Measurements from ENCODE around the gene ACADVL.

The ACADVL gene

DNA sequence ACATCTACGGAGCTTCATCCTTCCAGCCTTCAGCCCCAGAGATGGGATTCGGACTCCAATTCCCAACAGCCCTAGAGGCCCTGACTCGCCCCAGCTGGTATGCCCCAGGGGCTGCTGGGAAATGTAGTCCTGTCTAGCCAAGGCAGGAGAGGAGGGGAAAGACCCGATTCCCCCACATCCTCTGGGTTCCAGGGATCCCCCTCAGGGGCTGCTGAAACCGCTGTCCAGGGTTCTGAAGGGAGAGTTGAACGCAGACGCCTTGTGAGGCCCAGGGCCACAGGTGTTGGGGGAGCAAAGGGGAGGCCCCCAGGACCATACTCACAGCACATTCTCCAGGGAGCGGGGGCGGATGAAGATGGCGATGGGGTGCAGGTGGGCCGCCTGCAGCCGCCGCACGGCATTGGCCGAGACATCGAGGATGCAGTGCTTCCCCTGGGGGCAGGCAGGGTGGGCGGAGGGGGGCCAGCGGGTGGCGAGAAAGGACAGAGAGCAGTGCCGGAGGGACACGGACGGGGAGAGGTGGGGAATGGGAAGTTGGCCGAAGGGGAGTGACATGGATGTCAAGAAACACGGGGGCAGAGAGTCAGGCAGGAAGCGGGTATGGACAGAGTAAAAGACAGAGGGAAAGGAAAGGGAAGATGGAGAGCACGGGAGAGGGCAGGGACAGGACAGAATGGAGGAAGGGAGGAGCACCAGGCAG is 28.0 kb upstream of the ACADVL start:
- DNase-seq, result no peak

DNA sequence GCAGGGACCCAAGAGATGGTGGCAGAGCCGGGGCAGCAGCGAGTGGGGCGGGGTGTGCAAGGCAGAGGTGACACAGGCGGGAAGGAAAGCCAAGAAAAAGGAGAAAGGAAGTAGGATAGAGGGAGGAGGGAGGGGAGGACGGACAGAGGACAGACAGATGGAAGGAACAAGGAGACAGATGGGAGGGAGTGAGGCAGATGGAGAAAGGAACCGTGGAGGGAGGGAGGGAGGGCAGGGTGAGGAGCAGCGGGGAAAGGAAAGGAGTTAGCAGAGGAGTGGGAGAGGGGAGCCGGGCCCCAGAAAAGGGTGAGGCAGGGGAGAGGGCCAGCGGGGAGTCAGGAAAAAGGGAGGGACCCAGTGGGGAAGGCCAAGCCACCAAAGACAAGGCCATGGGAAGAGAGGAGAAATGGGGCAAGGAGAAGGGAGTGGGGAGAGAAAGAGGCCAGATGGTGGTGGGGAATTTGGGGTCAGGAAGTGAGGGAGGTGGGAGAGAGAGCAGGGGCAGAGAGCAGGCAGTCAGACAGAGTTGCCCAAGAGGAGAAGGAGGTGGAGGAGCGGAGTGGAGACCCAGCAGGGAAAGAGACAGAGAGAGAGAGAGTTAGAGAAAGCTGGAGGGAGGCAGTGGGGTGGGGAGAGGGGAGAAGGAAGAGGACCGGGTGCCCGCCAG is 27.3 kb upstream of the ACADVL start:
- no peak for DNase-seq

DNA sequence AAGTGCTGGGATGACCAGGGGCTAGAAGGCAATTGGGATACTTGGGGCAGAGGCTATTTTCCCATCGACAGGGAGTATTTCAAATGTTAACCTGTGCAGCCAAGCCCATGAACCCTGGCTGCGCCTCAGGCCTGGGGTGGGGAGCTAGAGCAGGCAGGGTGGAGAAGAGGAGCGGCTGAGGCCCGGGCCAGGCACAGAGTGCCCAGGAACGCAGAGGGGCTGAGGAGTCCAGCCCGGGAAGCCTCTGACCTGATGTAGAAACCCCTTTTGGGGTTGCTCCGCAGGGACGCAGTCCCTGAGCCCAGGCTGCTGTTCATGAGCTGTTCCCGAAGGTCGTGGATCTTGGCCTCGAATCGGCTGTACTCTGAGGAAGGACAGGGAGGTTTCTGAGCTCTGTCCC is 23.8 kb upstream of the ACADVL start:
- DNase-seq, result no peak

DNA sequence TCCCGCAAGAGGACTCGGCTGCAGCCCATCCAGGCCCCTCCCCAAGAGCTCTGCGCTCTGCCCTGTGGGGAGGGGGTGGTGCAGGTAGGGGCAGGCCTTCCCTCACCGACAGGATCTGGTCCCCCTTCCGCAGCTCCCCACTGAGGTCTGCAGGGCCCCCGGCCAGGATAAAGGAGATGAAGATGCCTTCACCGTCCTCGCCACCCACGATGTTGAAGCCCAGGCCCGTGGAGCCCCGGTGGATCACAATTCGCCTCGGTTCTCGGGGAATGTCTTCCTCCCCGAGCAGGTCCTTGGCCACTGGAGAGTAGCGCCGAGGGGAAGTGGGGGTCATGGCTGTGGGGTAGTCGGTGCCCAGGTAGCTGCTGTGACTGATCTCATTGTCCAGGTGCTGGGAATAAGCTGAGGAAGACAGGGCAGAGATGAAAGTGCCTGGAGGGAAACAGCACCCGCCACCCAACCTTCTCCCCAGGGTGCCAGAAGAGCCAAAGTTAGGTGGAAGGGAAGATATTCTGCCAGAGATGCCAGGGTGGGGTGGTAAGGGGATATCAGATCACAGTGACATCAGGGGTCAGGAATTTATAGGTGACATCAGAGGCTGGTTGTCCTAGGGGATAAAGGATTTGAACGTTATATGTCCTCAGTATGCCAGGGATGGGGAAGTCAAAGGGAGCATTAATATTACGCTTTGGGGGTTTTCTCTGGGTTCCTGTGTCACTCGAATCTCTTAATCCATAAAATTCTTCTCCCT is 22.9 kb upstream of the ACADVL start:
- DNase-seq, result no peak

DNA sequence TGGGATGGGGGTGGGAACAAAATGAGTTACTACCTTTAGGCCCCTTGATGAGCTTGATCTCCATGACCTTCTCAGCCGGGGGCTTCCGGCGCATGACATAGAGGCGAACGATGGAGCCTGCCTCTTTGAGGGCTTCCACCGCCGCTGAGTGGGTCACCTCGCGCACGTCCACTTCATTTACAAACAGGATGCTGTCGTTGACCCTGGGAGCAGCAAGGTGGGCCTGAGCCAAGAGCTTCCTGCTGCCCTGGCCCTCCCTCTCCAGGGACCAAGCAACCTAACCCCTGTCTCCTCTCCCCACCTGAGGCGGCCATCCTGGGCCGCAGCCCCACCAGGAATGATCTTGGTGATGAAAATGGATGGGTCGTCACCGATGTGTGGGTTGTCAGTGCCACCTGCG is 16.3 kb upstream of the ACADVL start:
- no peak for DNase-seq

DNA sequence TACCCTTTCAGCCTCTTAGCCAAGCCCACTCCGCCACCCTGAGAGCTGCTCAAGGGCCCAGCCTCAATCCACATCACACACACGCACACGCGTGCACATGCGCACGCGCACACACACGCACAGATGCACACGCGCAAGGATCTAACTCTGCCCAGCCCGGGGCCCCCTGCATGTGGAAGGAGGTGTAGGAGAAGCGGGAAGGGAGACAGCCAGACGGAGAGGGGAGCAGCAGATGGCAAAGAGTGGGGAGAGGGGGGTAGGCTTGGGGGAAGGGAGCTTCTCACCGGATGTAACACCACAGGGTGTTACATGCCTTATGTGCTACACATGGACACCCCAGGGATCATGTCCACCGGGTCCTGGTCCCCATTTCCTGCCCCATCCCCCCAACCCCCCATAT is 15.4 kb upstream of the ACADVL start:
- DNase-seq, result no peak

DNA sequence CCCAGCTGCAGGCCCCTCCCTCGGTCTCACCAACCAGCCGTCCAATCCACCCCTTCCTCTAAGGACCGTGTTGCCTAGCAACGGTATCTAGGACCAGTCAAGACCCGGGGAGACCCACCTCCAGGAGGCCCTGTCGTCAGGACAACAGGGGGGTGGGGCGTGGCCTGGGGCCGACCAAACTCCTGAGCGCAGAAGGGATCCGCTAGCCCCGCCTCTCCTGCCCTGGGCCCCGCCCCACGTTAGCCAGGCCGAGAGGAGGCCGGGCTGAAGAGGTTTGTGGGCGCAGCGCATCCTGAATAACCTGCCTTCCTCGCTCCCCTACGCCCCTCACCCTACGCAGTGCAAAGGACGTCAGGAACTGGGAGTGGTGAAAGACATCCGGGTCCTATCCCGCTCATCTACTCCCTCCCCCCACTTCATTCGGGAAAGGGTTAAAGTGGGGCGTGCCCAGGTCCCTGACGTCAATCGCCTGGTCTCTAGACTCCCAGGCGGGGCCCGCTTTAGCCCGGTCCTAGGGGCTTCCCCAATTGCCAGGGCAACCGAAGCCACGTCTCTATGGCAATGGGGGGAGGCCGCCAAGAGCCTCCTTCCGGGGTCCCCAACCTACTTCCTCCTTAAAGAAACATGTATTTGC is 14.8 kb upstream of the ACADVL start:
- DNase-seq, result peak; percentile 66

DNA sequence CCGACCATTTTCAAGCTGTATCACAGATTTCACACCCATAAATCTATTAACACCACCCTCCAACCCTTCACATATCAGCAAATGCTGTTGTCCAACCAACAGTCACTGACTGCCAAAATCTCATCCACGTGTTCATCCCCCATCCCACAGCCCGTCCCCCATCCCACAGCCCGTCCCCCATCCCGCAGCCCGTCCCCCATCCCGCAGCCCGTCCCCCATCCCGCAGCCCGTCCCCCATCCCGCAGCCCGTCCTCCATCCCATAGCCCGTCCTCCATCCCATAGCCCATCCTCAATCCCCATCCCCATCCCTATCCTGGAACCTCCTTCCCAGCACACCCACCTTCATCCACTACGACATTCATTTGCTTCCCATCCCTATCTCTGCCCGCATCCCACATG is 14.2 kb upstream of the ACADVL start:
- no peak for DNase-seq

DNA sequence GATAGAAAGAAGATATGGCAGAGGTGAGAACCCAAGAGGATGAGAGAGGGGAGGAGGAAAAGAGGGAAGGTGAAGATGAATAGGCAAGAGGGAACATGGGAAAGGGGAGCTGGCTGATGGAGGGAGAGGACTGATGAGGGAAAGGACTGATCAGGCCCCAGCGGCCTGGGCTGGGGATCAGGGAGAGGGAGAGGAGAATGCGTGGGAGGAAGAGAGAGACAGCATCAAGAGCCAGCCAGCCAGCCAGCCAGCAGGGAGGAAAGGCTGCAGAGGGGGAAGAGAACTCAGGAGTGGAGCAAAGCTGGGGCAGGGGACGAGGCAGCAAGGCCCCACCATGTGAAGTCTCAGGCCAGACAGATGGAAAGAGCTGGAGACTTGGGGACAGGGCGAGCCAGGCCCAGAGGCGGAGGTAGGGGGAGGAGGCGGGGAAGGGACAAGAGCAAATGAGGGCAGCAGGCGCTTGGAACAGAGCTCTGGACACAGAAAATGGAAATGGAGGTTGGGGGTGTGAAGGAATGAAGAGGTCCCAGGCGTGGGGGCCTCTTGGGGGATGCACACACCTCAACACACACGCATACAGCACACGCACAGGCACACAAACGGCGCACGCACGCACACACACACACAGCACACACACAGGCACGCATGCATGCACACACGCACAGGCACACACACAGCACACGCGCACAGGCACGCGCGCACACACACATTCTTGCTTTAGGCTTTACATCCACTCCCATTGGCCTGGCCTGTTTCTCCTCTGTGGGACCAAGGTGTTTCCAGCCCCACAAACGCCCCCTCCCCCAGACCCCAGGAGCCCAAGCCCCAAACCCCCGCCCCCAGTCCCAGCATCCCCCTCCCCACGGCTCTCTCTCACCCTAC is 12.4 kb upstream of the ACADVL start:
- DNase-seq, result no peak

DNA sequence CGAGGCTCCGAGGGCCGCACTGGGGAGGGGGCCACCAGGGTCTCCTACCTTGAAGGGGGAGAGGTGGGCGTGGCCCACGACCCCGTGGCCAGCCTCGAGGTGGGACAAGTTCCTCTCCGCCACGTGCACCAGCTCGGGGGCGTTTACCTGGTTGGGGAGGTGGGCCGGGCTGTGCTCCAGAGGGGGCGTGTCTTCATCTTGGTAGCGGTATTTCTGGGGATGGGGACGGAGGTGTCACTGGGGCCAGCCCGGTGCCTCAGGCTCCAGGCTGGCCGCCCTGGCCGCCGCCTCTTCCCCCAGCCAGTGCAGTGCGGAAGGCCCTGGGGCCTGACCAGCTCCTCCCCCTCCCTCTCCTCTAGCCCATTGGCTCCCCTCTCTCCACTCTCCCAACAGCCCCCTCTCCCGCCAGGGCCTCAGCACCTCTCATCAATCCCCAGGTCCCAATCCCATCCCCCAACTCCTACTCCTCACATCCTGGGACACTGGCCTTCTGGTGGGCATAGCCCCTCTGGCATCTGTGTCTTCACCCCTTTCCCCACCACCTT is 11.6 kb upstream of the ACADVL start:
- no peak for DNase-seq

DNA sequence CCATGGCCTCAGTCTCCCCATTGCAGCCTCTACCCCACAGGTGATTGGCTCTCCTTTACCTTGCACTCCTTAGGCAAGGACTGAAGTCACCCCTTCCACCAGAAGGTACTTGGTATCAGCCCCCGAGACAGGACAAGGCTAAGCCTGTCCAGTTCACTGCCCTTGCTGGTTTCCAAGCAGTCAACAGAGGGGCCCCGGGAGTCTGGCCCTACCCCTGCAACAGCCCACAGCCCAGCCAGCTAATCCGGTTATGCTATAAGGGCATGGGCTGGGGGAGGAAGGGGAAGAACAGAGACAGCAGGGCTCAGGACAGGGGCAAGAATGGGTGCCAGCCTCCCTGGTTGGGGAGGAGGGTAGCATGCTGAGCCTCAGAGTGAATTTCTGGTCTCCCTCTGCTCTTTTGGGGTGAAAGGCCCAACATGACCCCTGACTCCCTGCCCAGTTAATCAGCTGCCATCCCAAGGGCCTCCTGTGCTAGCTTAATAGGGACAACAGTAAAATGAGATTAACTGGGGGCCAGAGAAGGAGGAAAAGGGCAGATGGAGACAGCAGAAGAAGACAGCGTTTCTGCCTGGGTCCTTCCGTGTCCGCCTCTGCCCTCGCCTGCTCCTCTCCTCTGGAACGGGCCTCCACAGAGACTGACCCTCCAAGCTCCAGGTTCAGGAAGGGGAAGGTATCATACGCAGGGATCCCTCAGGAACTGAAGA is 10.8 kb upstream of the ACADVL start:
- no peak for DNase-seq

DNA sequence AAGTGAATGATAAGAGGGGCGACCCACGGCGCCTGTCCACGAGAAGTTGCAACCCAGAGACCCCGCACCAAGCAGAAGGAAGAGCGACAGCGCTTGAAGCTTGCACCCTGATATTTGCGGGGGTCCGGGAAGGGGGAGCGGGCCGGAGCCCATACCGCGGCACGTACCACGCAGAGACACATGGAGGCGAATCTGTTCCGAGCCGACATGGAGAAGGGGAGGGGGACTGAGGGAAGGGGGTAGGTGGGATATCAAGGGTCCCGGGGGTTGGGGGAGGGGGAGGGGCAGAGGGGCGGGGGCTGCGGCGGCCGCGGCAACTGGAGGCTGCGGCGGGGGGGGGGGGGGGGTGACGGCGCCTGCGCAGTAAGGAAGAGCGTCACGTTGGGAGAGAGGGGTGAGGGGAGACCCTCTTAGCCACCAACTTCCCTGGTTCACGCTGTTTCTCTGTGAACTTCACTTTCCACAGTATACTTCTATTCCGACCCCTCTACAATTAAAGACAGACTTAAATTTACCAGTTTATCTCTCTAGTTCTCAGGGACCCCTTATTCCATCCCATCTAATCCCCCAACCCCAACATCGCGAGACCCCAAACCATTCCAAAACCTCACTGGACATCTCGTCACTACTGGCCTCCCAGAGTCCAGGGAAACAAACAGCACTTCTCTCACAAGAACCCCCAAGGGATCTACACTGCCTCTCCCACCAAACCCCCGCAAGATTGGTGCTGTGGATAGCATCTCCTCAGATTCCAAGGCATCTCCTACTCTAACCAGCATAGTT is 8.1 kb upstream of the ACADVL start:
- DNase-seq, result no peak

DNA sequence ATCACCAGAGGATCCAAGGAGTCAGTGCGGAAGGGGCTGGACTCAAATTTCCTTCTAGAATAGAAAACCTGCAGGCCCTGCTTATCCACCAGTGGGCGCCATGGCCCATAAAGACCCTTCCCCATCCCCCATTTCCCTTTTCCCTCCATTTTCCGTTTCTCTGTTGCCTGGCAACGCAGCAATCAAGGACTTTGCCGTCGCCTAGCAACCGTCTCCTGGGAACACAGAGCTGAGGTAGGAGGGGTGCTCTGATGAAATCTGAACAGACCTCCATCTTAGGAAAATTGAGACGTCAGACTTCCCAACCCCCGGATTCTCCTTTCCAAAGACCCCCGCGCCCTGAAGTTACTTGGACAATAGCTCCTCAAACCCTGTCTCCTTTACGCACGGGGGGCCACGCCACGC is 5.8 kb upstream of the ACADVL start:
- peak; percentile 83 for DNase-seq

DNA sequence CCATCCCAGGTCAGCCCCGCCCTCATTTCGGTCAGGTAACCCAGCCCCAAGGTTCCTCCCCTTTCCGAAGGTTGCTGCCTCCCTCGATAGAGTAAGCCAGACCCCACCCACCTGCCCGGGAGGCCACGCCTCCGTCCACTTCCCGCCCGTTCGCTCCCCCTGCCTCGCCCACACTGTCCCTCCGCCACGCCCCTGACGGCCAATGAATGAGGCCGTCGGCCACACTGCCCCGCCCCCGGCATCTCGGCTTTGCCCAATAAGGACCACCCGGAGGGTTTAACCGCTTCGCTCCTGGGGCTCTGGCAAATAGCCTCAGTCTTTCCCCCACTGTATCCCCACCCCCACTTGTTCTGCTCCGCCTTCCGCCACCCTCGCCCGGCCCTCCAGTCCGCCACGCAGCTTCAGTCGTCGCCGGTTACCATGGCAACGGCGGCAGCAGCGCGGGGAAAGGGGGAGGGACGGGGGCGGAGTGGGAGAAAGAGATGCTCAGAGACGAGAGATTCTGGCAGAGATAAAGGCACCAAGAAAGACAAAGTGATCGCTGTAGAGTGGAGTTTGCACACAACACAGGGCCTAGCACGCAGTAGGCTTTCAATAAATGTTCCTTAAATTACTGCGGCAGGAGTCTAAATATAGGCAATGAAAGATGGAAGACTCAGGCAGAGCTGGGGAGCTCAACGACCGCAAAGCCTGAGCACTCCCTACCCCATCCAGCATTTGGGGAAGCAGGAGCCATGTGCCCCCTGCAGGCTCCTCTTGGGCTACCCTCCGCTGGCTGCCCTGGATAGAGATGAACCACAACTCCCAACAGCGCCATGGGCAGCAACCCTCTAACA is 5.2 kb upstream of the ACADVL start:
- DNase-seq, result peak; percentile 91

DNA sequence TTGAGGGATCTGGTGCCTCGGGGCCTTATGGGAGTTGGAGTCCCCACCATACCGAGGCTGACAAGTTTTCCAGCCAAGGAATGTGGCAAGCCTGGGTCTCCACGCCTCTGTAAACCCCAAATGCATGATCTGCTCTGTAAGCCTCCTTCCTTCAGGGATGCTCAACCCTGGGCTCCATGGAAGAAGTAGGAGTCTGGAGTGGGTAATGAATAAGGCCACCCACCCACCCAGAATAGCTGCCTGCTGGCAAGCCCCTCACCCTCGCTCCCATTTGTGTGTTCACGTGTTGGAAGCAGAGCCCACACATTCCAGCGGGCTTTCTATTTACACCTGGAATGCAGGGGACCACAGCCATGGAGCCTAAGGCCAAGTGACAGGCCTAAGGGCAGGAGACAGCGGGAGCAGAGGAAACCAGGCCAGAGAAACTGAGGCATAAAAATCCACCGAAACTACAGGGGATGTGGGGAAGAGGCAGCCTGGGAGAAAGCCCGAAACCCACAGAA is 4.6 kb upstream of the ACADVL start:
- DNase-seq, result no peak

DNA sequence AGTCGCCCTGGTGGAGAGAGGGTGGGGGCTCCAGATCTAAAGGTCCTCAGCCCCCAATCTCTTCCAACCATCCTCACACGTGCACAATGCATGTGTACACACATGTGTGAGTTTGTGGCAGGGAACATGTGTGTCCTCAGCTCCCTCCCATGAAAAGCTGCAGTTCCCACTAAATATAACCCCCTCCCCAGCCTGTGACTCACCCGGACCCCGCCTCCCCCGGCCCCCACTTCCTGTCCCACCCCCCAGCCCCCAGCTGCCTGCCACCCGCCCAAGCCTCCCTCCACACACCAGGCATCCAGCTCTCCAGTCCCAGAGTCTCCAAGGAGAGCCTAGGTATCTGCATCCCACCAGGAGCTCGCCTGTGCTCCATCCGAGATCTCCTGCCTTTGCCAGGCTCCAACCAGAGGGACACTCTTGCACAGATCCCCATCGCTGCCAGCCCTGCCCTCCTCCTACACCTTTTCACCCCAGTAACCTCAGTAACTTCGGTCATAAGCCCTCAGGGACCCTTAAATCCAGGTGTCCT is 4.0 kb upstream of the ACADVL start:
- DNase-seq, result no peak

DNA sequence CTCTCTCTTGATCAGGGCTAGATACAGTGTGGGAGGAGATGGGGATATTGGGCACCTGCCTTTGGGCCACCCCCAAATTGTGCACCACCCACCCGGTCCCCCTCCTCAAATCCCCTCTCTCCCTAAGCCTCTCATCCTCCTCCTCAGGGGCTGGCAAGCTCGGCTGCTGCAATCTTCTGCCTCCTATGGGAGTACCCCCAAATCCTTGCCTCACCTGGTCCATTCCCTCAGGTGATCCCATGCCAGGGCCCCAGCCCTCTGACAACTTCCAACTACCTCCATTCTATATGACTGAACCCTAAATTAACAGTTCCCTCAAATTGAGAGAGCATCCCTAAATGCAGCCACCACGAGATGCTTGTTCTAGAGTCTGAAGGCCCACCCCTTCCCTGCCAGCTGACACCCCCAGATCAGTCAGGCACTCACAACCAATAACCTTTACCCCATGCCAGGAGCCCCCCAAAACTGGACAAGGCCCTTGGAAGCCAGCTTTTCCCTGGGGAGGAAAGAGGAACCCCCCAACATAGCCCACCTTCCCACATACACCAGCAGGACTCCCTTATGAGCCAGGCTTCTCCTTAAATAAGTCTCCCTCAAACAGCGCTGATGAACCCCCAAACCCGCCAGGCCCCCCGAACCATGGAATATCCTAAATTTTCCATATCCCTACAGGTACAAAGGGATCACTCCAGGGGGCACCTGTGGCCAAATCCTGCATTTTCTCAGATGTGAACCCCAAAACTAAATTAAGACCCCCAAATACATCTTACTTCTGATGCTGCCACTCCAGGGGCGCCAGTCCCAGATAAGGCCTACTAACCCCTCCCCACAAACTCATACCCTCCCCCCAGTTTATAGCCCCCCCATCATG is 3.3 kb upstream of the ACADVL start:
- no peak for DNase-seq
